CD4-positive, alpha-beta memory T cell (primary cell): ENCODE results near the gene RNF175. TPM values are rescaled to one million over a fixed set of nuclear protein-coding genes. Genes with fewer than 3 reads are reported as not detected.

Experiments used
- CTCF ChIA-PET: fragments of 350-600 bp; sonication (Branson Sonifier 250); formaldehyde crosslinking; loops from one replicate; lab custom pipeline; 2021; ENCODE audit warnings: inconsistent platforms; ENCODE audit not compliant: partially characterized antibody; lab: Charles Lee
- POLR2A ChIA-PET: fragments of 350-600 bp; sonication (Branson Sonifier 250); formaldehyde crosslinking; loops from one replicate; lab custom pipeline; 2021; ENCODE audit not compliant: partially characterized antibody; lab: Charles Lee
- DNase-seq, 5 donors: peaks; one replicate each; pipeline versions ENCODE4 v3.0.0 to v3.0.0-alpha.2; 2020 to 2022; ENCODE audit warnings: mixed read lengths in 1 of 5
- H3K27ac ChIP-seq: one replicate; pipeline ENCODE4 v1.7.0; 2013; ENCODE audit warnings: low read depth, low read length
- H3K27me3 ChIP-seq: 2 replicates; pipeline ENCODE4 v1.7.0; 2013; ENCODE audit warnings: mild to moderate bottlenecking, low read length, moderate library complexity; ENCODE audit not compliant: insufficient read depth
- H3K36me3 ChIP-seq: 2 replicates; pipeline ENCODE4 v1.7.0; 2013; ENCODE audit warnings: mild to moderate bottlenecking, low read length, moderate library complexity; ENCODE audit not compliant: insufficient read depth
- H3K4me1 ChIP-seq: 2 replicates; pipeline ENCODE4 v1.7.0; 2013; ENCODE audit warnings: mild to moderate bottlenecking, low read length, moderate library complexity; ENCODE audit not compliant: insufficient read depth
- H3K4me3 ChIP-seq, 2 donors: one replicate each; pipeline ENCODE4 v1.7.0; 2013; ENCODE audit warnings: low read length in 2 of 2, mild to moderate bottlenecking in 1 of 2
- H3K9me3 ChIP-seq, 2 donors: one replicate each; pipeline ENCODE4 v1.7.0; 2013; ENCODE audit warnings: low read length in 2 of 2, control low read depth in 1 of 2; ENCODE audit not compliant: control insufficient read depth in 1 of 2
- H3K27ac Mint-ChIP-seq, 7 donors: one replicate each; pipeline ENCODE4 v1.8.0; 2020 to 2021; ENCODE audit warnings: mixed read lengths in 7 of 7, mild to moderate bottlenecking in 6 of 7, inconsistent platforms in 3 of 7, moderate library complexity in 3 of 7
- H3K27me3 Mint-ChIP-seq, 2 donors: one replicate each; pipeline ENCODE4 v1.8.0; 2020 to 2021; ENCODE audit warnings: mixed read lengths in 2 of 2
- H3K36me3 Mint-ChIP-seq, 2 donors: one replicate each; pipeline ENCODE4 v1.8.0; 2020 to 2021; ENCODE audit warnings: mixed read lengths in 2 of 2, inconsistent platforms in 1 of 2, mild to moderate bottlenecking in 1 of 2
- H3K4me1 Mint-ChIP-seq, 4 donors: one replicate each; pipeline ENCODE4 v1.8.0; 2020 to 2021; ENCODE audit warnings: mixed read lengths in 4 of 4, mild to moderate bottlenecking in 1 of 4
- H3K4me3 Mint-ChIP-seq, 8 donors: one replicate each; pipeline ENCODE4 v1.8.0; 2020 to 2021; ENCODE audit warnings: mixed read lengths in 8 of 8, mild to moderate bottlenecking in 7 of 8, moderate library complexity in 6 of 8, inconsistent platforms in 3 of 8
- H3K9me3 Mint-ChIP-seq, 8 donors: one replicate each; pipeline ENCODE4 v1.8.0; 2020 to 2021; ENCODE audit warnings: mixed read lengths in 8 of 8, mild to moderate bottlenecking in 5 of 8, inconsistent platforms in 3 of 8, moderate library complexity in 1 of 8
- intact Hi-C: fragments of 100-400 bp; cut with micrococcal nuclease; formaldehyde crosslinking; loops from one replicate; pipeline ENCODE4 v1.15.1; 2023
- polyA plus RNA-seq, 2 donors: library from polyadenylated mRNA; unstranded; fragments of 300-500 nt; fragmentation: Illumina TruSeq; gene quantifications; one replicate each; pipeline ENCODE4 v1.2.3, GENCODE V29; 2021
- total RNA-seq, 2 experiments: library from RNA; stranded (reverse); gene quantifications; one replicate each; pipeline ENCODE4 v1.2.3, GENCODE V29; 2021

Gene RNF175
- total and polyA plus RNA-seq, 4 experiments from 2014 or later: 0.24 to 0.67 (median 0.63) TPM

- Mint-ChIP-seq H3K4me3 (no peak overlapping the region), H3K27ac (no peak overlapping the region), H3K36me3 (no peaks in the 10 kb centered on the region), H3K4me1 (no peaks in the 10 kb centered on the region), H3K9me3 (no peaks in the 10 kb centered on the region), H3K27me3 (peaks cover 0 to 5% of the 10 kb centered on the region in 2 donors)
- Histone ChIP-seq H3K4me3 (no peak overlapping the region), H3K27me3 (no peaks in the 10 kb centered on the region), H3K36me3 (no peaks in the 10 kb centered on the region), H3K9me3 (no peaks in the 10 kb centered on the region), H3K4me1 (no peaks in the 10 kb centered on the region), H3K27ac (no peak overlapping the region)
- ChIA-PET POLR2A (no interaction called here), CTCF (no interaction called here)
- intact Hi-C loops: no loop called here
- no peak for DNase-seq
These were observed 31.2 kb downstream of the RNF175 start for GRCh38 chr4:153728660-153729059.

DNA sequence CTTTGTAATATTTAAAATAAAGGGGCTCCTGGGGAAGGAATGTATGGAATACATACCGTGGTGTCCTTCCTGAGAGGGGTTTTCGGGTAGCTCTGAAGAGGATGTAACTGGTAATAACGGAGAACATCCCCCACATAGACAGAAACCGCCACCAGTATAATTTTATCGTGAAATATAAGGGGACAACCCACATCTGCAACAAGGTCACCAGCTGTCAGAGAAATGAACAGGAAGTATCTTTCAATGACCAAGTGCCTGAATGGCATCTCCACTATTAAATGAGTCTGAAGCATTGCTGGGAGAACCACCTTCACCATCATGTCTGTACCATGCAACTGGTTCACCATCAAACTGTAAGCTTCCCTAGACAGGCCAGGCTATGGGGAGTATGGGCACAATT lies 31.7 kb downstream of the RNF175 start:
- Histone ChIP-seq H3K4me1 (no peaks in the 10 kb centered on the region), H3K27me3 (no peaks in the 10 kb centered on the region), H3K36me3 (no peaks in the 10 kb centered on the region), H3K27ac (no peak overlapping the region), H3K4me3 (no peak overlapping the region), H3K9me3 (no peaks in the 10 kb centered on the region)
- Mint-ChIP-seq H3K27me3 (peaks cover 0 to 5% of the 10 kb centered on the region in 2 donors), H3K9me3 (no peaks in the 10 kb centered on the region), H3K27ac (no peak overlapping the region), H3K36me3 (no peaks in the 10 kb centered on the region), H3K4me3 (no peak overlapping the region), H3K4me1 (no peaks in the 10 kb centered on the region)
- CTCF ChIA-PET: interaction anchor here (0.9 kb wide), 1 partner anchor 13 kb away, joined by 4 read pairs; no protein-coding TSS in a partner anchor
- intact Hi-C loops: no loop called here
- no peak for DNase-seq
- POLR2A ChIA-PET: no interaction called here

GRCh38 chr4:153725831-153726154 lies 34.0 kb downstream of the RNF175 start:
- ChIA-PET CTCF (interaction anchor here (1.0 kb wide), 1 partner anchor 25 kb away, joined by 3 read pairs; no protein-coding TSS in a partner anchor), POLR2A (no interaction called here)
- Histone ChIP-seq H3K9me3 (no peaks in the 10 kb centered on the region), H3K36me3 (no peaks in the 10 kb centered on the region), H3K4me1 (no peaks in the 10 kb centered on the region), H3K27me3 (no peaks in the 10 kb centered on the region), H3K27ac (no peak overlapping the region), H3K4me3 (no peak overlapping the region)
- no peak for DNase-seq
- H3K4me3 Mint-ChIP-seq: no peak overlapping the region
- H3K9me3 Mint-ChIP-seq: no peaks in the 10 kb centered on the region
- peaks cover 1 to 4% of the 10 kb centered on the region in 2 donors for H3K27me3 Mint-ChIP-seq
- no peaks in the 10 kb centered on the region for H3K36me3 Mint-ChIP-seq
- no peaks in the 10 kb centered on the region for H3K4me1 Mint-ChIP-seq
- no peak overlapping the region for H3K27ac Mint-ChIP-seq
- intact Hi-C loops: no loop called here

- H3K27ac ChIP-seq: no peak overlapping the region
- no peak overlapping the region for H3K27ac Mint-ChIP-seq
- CTCF ChIA-PET: no interaction called here
These were observed 34.5 kb downstream of the RNF175 start for GRCh38 chr4:153725136-153725830.

DNA sequence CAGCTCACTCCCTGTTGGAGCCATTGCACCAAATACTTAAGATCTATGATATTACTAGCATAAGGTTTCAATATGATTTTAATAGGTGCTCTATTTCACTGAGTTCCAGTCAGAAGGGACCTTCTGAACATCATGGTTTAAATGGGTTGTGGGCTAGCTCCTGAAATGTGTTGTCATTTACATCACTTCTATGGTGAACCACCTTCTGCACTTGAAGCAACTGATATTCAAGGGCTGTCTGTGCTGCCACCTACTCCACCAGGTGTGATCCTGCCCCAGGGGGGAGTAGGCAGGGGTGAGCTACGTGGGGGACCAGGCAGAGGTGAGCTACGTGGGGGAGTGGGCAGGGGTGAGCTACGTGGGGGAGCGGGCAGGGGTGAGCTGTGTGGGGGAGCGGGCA lies 35.2 kb downstream of the RNF175 start:
- Histone ChIP-seq H3K36me3 (no peaks in the 10 kb centered on the region), H3K27me3 (no peaks in the 10 kb centered on the region), H3K9me3 (no peaks in the 10 kb centered on the region), H3K4me3 (no peak overlapping the region), H3K4me1 (no peaks in the 10 kb centered on the region), H3K27ac (no peak overlapping the region)
- no peaks in the 10 kb centered on the region for H3K4me1 Mint-ChIP-seq
- no peaks in the 10 kb centered on the region for H3K9me3 Mint-ChIP-seq
- peaks cover 1 to 4% of the 10 kb centered on the region in 2 donors for H3K27me3 Mint-ChIP-seq
- no peak overlapping the region for H3K27ac Mint-ChIP-seq
- CTCF ChIA-PET: no interaction called here
- H3K4me3 Mint-ChIP-seq: no peak overlapping the region
- no peaks in the 10 kb centered on the region for H3K36me3 Mint-ChIP-seq
- intact Hi-C loops: no loop called here
- POLR2A ChIA-PET: no interaction called here
- no peak for DNase-seq

More at GRCh38 chr4:153725136-153725830, 34.5 kb downstream of the RNF175 start:
- no peaks in the 10 kb centered on the region for H3K36me3 Mint-ChIP-seq
- Histone ChIP-seq H3K4me3 (no peak overlapping the region), H3K4me1 (no peaks in the 10 kb centered on the region), H3K9me3 (no peaks in the 10 kb centered on the region), H3K27me3 (no peaks in the 10 kb centered on the region), H3K36me3 (no peaks in the 10 kb centered on the region)
- DNase-seq: no peak
- no peak overlapping the region for H3K4me3 Mint-ChIP-seq
- intact Hi-C loops: no loop called here
- H3K9me3 Mint-ChIP-seq: no peaks in the 10 kb centered on the region
- H3K27me3 Mint-ChIP-seq: peaks cover 1 to 4% of the 10 kb centered on the region in 2 donors
- no peaks in the 10 kb centered on the region for H3K4me1 Mint-ChIP-seq
- POLR2A ChIA-PET: no interaction called here

DNA sequence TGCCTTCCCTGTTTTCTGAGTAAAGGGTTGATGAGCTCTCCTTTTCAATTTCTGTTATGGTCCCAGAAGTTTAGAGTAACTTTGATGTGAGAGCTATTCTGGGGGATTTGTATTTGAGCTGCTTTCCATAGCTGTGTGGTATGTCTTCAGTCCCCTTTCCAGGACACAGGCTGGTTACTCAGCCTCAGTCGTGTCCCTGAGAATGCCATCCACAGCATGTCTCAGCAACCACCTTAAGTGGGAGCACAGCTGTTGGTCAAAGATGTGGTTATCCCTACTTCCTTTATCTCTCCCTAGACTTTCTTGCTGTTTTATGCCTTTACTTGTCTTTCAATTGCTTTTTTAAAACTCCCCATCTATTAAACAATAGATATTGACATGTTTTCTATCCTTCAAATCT lies 37.8 kb downstream of the RNF175 start:
- CTCF ChIA-PET: no interaction called here
- Mint-ChIP-seq H3K36me3 (peaks cover 0 to 5% of the 10 kb centered on the region in 2 donors), H3K4me1 (no peaks in the 10 kb centered on the region), H3K9me3 (peaks cover 0 to 15% (median 10%) of the 10 kb centered on the region in 8 donors), H3K4me3 (no peak overlapping the region), H3K27me3 (peaks cover 4 to 5% of the 10 kb centered on the region in 2 donors), H3K27ac (no peak overlapping the region)
- H3K4me3 ChIP-seq: no peak overlapping the region
- POLR2A ChIA-PET: no interaction called here
- no peaks in the 10 kb centered on the region for H3K27me3 ChIP-seq
- intact Hi-C loops: no loop called here
- H3K9me3 ChIP-seq: no peaks in the 10 kb centered on the region
- H3K36me3 ChIP-seq: no peaks in the 10 kb centered on the region
- no peak for DNase-seq
- H3K27ac ChIP-seq: no peak overlapping the region
- H3K4me1 ChIP-seq: no peaks in the 10 kb centered on the region

- intact Hi-C loops: no loop called here
- H3K27me3 Mint-ChIP-seq: peaks cover 3 to 4% of the 10 kb centered on the region in 2 donors
- no peak for DNase-seq
- no peaks in the 10 kb centered on the region for H3K27me3 ChIP-seq
- H3K4me1 Mint-ChIP-seq: peaks cover 0 to 3% (median 0%) of the 10 kb centered on the region in 4 donors
- H3K36me3 Mint-ChIP-seq: peaks cover 0 to 5% of the 10 kb centered on the region in 2 donors
- no peaks in the 10 kb centered on the region for H3K36me3 ChIP-seq
- ChIA-PET POLR2A (no interaction called here), CTCF (interaction anchor here (0.8 kb wide), 1 partner anchor 58 kb away, joined by 3 read pairs; no protein-coding TSS in a partner anchor)
- H3K4me3 ChIP-seq: no peak overlapping the region
- no peaks in the 10 kb centered on the region for H3K4me1 ChIP-seq
- no peak overlapping the region for H3K4me3 Mint-ChIP-seq
- H3K27ac ChIP-seq: no peak overlapping the region
- H3K27ac Mint-ChIP-seq: no peak overlapping the region
- no peaks in the 10 kb centered on the region for H3K9me3 ChIP-seq
- peaks cover 0 to 14% (median 7%) of the 10 kb centered on the region in 8 donors for H3K9me3 Mint-ChIP-seq
These were observed 45.8 kb downstream of the RNF175 start for GRCh38 chr4:153713866-153714646.
